NCI-H748 (cell line): ENCODE data around the gene LPIN3.

Source experiments
- DNase-seq: peaks from one replicate; lab custom pipeline; 2025; ENCODE audit not compliant: unreplicated experiment; lab: John Stamatoyannopoulos, UW

LPIN3 gene

DNA sequence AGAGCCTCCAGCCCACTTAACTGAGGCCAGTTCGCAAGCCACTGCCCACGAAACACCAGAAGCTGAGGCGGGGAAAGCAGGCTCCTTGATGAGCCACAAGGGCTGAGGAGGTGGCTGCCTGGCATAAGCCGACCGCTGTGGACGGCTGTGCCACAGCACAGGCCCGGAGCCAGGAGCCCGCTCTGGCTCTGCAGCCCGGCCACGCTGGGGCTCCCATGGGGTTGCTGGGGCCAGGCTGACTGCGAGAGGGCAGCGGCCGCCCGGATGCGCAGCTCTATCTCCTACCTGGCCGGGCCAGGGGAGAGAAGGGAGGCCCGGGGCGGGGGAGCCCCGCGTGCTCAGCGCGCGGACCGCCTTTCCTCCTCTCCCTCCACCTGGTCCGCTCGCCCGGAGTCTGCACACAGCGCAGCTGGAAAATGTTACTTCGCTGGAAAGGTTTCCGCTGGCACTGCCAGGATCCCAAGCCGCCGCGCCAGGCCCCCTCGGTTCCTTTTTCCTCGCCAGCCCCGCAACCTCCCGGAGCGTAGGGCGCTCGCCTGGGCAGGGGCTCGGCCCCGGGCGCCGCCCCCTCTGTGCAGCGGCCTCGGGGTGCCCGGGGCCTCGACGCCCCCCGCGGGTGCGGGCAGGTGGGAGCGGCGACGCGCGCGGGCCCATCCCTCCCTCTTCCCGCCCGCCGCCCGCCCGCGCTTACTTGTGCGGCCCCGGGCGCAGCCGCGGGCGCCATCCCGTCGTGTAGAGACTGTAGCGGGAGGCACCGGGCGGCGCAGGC is 25.3 kb downstream of the LPIN3 start:
- peak; percentile 65 for DNase-seq

DNA sequence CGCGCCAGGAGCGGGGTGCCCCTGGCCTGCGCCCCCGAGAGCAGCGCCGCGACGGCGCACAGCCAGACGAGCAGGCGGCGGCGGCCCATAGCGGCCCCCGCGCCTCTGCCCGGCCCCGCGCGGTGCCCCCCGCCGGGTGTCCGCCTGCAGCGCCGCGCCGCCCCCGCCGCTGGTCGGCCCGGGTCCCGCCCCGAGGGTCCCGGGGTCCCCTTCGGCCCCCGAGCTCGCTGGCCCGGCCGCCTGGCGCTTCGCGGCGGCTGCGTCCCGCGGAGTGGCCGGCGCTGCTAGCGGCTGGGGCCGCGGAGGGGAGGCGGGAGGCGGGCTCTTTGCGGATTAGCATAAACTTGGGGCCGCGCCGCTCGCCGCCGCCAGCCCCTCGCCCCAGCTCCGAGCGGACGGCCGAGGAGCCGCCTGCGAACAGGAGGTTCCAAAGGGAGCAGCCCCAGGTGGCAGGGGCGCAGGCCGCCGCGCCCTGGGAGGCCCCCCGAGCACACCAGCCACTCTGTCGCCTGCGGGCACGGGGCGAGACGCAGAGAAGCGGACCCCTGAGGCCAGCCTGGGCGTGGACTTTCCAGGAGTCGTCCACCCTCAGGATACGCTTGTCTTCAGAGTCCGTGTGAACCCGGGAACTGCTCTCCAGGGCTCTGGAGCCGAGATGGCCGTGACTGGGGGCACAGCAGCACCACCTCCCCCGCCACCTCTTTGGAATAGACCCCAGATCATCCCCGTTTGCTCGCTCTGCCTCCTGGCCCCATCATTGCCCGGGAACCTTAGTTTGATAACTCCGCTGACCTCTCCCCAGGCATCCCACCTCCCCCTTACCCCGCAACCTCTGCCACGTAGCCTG is 26.1 kb downstream of the LPIN3 start, which contains the start of gene EMILIN3:
Gene EMILIN3, minus strand, starts transcription at position 273 of the 847 bp plus-strand sequence. Its CDS starts 184 bp downstream, at position 89.
- peak; percentile 66 for DNase-seq

DNA sequence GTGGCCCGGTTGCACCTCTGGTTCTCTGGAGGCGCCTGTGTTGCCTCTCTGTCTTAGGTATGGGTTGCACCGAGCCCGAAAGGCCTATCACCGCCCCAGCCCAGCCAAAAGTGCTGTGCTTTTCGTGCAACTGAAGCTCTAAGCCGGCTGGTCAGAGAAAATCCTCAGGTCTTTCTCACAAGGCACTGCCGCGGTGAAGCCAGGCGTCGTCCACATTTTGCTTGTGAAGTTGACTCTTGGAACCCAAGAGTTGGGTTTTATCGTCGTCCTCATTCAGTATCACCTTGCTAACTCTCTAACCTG is 26.7 kb downstream of the LPIN3 start:
- no peak for DNase-seq

DNA sequence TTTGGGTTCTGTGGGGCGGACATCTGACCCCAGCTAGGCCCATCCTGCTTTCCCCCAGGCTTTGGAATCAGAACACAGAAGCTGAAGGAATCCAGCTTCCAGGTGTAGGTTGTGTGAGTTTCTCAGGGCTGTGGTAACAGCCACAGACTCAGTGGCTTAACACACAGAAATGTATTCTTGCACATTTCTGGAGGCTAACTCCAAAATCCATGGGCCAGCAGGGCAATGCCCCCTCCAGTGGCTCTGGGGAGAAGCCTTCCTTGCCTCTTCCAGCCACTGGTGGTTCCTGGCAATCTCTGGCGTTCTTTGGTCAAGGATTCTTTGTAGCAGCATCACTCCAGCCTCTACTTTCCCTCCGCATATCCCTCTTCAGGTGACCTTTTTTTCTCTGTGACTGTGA is 27.3 kb downstream of the LPIN3 start:
- no peak for DNase-seq

DNA sequence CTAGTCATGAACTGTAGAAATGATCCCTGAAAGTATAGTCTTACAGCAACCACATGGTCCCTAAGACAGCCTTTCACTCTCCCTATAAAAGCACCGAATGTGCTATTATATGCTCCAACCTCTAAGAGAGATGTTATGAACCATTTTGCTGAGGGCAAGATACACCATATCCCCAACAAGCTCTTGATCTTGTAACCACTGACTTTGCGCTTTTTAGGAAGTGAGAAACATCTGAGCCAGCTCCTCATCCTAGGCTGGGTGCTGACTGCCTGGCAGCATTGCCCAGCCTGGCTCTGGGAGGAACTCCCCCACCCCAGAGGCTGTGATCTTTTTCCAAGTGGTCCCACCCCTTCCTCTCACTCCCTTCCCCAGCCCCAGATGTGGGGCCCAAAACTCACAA is 29.1 kb downstream of the LPIN3 start:
- DNase-seq: no peak

DNA sequence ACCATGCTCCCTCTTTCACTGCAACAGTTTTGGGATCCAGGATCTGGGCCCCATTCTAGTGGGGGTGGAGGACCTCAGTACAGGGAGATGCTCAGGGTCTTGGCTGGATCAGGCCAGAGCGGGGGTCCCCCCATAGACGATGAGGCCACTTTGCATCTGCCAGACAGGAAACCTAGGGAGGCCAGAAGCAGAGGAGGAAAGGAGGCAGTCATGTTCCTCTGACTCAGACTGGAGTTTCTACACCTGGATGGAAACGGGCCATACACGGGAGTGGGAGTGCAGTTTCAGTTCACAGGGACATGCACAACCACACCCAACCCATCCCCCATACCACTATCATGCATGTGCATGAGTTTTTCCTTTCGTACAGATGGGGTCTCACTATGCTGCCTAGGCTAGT is 29.6 kb downstream of the LPIN3 start:
- DNase-seq: no peak

DNA sequence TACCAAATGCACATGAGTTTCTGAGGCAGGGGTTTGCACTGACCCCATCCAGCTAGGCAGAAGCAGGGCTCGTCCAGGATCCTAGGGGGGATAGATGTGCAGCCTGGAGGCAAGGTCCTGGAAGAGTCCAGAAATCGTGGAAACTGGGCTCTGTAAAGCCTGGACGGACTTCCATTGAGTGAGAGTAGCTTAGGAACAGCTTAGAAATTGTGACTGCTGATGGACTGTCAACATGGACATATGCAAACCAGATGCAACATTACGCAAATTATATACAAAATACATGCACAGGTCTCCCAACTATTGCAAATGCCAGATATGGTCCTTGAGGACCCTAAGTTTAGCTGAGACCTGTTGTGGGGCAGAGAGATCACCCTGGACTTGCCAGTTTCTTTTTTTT is 30.8 kb downstream of the LPIN3 start:
- DNase-seq: peak; percentile 5

DNA sequence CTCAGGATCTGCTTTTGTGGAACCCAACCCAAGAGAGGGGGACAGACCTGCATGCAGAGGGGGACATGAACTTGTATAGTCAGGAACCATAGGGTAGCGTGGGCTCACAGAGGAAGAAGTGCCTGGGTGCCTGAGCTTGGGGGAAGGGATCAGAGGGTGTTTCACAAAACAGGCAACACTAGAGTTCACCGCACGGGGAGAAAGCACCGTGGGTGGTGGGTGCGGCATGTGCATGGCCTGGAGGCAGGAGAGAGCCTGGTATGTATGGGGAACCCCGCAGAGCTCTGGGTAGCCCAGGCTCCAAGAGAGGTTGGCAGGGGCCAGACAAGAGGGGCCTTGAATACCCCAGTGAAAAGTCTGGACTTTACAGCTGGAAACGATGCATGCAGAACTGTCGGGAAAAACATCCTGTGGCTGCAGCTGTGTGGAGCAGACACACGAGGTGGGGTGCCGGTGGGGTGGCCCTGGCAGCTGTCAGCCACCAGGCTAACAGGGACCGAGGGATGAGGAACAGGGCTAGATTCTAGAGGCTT is 32.7 kb downstream of the LPIN3 start:
- no peak for DNase-seq

DNA sequence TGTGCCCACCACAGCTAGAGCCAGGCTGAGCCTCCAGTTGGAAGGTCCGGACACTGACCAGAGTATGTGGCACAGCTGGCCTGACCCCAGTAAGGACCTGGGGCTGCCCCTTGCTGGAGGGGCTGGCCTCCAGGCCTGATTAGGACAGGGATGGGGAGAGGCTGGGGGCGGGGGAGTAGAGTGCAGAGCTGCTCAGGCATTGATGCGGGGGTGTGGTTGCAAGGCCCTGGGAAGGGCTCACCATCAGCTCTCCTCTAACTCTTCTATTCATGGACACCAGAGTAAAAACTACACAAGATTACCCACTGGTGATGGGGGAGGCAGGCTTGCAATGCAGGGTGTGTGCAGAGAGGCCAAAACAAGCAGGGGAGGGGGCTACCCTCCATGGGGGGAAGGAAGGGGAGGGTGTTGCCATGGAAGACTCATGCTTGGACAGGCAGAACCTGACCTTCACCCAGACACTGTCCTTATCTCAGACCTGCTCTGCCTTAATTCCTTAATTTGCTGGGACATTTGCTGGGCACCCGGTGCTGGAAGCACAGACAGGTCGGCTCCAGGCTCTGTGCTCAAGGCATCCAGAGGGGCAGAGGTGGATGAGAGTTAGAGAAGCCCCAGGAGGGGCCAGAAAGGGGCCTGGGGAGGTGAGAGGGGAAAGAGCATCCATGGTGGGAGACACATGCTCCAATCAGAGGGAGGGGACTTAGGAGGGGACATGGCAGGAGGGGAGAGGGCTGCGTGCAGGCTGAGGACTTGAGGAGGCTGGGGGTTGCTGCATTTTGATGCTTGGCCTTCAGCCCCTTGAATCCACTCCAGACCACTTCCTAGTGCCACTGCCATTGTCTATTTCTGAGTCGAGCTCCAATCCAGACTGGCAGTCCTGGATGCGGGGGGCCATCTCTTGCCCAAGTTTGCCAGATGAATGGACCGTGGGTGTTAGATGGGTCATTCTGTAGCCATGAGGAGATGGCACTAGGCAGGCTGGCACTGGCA is 33.6 kb downstream of the LPIN3 start:
- DNase-seq: no peak

DNA sequence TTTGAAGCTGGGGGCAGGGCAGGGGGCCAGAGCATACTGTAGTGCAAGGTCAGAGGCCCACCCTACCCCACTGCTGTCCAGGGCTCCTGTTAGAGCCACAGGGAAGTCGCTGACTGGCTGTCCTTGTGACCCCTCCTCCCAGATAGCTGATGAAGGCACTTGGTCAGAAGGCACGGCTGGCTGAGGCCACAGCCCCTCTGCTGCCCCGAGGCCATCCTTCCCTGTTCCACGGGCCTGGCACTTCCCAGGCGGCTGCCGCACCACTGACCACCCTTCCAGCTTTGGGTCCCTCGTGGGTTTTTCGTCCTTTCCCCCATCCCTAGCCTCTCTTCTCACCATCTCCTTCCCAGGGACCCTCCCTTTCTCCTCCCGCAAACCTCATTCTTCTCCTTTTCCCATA is 35.2 kb downstream of the LPIN3 start:
- no peak for DNase-seq

DNA sequence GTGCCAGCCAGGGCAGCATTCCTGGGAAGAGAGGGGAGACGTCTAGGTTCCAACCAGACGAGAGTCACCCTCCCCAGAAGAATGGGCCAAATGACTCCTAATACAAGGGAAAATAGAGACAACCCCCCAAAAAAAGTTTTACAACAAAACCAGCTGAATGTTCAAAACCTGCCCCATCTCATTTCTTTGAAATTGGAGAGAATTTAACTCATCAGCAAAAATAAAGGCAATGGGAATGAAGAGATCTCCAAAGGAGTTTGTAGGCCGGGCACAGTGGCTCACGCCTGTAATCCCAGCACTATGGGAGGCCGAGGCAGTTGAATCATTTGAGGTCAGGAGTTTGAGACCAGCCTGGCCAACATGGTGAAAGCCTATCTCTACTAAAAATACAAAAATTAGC is 35.7 kb downstream of the LPIN3 start:
- DNase-seq: no peak

DNA sequence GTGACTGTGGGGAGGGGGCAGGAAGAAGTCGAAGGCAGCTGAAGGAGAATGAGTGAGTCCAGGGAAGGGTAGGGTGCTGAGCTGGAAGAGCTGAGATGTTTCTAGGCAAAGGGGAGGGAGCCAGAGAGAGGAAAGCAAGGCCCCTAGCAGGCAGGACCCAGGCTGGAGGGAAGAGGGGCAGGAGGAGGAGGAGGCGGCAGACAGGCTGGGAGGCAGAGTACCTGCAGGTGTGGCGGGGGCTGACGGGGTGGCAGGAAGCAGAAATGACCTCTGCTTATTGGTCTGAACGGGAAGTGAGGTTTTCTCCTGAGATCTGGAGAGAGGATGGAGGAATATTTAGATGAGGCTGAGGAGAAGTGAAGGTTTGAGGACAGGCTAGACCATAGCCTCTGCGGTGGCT is 36.7 kb downstream of the LPIN3 start:
- DNase-seq: no peak

DNA sequence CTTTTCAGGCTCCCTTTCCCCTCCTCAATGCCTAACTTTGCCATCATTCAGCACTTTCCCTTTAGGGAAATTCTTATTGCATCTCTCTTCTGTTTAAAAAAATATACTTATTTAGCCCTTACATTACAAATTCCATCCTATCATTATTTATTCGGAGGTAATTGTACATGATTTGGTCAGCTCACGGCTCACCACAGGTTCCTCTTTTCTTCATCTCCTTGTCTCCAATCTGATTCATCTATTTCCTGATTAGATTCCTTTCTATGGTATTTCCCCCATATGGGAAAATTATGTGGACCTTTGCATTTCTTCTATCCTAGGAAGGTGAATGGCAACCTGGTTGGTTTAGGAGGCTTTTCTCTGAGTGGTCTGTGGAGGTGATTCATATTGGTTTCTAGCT is 38.9 kb downstream of the LPIN3 start:
- no peak for DNase-seq

DNA sequence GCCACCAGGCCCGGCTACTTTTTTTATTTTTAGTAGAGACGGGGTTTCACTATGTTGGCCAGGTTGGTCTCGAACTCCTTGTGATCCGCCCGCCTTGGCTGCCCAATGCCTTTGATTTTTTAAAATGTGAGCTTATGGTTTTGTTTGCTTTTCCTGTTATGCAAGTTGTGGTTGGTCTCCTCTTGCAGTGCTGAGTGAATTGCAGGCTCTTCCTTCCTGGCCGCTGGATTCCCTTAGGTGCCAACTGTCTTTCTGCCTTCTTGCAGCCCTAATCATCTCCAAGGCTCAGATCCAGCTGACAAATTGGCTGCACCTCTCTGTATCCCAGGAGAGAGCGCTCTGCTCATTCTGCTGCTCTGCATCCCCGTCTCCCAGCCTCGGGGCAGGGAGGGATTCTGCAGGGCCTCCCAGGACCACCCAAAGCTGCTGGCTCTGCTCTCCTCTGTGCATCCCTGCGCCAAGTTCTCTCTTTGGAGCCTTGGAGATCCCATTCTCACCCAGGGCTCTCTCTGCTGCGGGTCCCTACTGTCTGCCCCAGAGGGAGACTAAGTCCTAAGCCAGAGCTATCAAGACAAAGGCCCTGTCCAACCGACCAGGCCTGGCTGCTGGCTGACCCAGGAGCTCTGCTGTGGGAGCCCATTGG is 40.1 kb downstream of the LPIN3 start:
- no peak for DNase-seq

DNA sequence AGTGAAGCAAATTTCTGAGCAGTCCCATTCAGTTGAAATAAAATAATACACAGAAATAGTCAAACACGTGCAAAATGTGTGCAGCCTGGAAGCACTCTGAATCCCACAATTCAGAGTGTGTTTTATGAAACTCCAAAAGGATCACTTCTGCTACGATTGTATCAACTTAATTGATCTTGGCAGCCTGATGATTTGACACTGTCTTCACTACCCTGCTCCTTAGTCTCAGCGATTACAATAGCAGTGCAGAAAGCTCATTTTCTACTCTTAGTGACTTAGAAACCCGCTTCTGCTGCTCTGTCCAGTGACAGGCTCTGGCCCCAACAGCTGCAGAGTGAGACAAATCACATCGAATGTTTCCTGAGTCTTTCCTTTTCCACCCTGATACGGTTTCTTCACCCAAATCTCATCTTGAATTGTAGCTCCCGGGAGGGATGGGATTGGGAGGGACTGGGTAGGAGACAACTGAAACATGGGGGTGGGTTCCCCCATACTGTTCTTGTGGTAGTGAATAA is 42.2 kb downstream of the LPIN3 start:
- no peak for DNase-seq

DNA sequence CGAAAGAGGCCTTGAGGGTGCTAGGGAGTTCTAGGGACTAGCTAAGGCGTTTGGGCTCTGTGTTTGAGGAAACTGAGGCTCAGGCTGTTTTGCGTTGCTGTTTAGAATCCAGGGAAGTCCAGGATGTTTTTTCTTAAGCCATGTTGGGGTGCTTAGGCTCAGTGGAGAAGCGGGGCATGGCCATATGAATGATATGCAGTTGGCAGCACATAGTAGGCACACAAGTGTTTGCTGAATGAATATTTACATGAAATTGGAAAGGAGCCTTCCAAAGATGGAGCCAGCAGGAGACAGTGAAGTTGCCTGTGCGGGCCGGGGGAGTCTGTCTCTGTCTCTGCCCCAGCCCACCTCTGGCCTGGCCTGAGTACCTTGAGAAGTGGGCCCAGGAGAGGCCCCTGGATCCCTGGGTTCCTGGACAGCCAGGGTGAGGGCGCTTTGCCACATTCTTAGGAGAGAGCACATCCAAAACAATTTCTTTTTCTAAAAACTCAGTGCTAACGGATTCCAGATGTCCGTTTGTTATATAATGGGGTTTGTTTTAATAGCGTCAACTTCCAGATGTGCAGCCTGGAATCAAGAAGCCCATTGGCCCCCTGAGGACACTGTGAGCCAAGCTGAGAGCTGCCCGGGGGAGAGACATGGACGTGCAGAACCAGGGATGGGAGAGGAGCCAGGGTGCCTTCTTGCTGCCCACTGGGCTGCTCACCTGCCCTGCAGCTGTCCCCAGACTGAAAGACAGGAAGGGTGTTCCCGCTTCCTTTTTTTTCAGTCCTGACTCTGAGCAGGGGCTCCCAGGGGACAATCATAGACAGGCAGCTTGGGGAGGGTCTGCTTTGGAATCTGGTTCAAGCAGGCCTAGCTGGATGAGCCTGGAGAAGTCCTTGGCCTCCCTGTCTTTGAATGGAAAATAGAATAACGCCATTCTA is 46.1 kb downstream of the LPIN3 start:
- no peak for DNase-seq

DNA sequence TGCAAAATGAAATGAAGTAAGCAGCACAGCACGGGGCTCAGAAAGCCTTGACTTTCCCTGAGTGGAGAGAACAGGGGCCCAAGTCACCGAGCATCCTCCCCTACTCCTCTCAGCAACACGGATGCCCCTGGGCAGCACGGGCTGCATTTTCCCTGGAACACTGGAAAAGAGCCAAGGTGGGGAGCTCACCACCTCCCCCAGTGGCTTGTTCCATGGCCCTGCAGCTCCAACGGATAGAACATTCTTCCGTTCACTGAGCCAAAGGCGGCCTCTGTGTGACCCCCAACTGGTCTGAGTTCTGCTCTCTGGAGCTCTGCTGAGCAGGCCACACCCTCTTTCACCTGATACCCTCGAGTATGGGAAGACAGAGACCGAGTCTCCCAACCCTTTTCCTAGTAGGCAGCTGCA is 46.8 kb downstream of the LPIN3 start:
- peak; percentile 14 for DNase-seq

DNA sequence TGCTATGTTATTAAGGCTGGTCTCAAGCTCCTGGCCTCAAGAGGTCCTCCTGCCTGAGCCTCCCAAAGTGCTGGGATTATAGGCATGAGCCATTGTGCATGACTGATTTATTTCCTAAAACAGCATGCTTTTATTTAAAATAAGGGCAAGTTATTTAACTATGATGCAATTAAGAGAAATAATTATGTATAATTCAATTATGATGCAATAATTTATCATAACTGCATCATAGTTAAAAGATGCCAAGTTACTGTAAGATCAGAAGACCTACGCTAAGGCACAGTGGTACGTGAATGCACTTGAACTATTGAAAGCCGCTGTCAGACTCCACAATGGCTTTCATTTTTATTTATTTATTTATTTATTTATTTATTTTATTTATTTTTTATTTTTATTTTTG is 50.3 kb downstream of the LPIN3 start:
- DNase-seq: no peak

DNA sequence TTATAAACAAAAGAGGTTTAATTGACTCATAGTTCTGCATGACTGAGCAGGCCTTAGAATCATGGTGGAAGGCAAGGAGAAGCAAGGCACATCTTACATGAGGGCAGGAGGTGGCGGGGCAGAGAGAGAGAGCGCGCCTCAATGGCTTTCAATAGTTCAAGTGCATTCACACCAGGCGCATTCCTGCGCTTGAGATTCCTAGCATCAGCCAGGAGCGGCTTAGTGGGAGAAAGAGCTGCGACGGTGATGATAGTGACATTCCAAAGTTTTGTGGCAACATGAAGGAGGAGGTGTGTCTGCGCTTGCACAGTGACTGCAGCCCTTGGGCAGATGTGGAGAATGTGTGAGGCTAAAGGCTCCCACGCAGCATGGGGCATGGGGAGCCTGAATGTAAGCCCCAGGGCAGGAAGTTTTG is 51.0 kb downstream of the LPIN3 start:
- no peak for DNase-seq
